DND-41 (cell line): ENCODE results near the gene CARD11.

Experiments used
- CTCF ChIP-seq: IDR thresholded peaks from 2 replicates; pipeline ENCODE4 v1.5.1; 2012; ENCODE audit warnings: borderline replicate concordance, low read length, moderate library complexity, mild to moderate bottlenecking; ENCODE audit not compliant: poor library complexity, severe bottlenecking; ENCODE audit errors: extremely low read depth
- EZH2 ChIP-seq: IDR thresholded peaks from 3 replicates; pipeline ENCODE4 v1.6.1; 2012; ENCODE audit warnings: borderline replicate concordance, low read depth, mild to moderate bottlenecking, moderate library complexity, low read length, inconsistent platforms; ENCODE audit not compliant: severe bottlenecking

- TF ChIP-seq CTCF, result no peak
- TF ChIP-seq EZH2, result no peak
Observed at GRCh38 chr7:2945171-2945570, 98.5 kb downstream of the CARD11 start.
